AG04450 (cell line): ENCODE data around the gene DOCK6. TPM values are rescaled to one million over a fixed set of nuclear protein-coding genes. Genes with fewer than 3 reads are reported as not detected.

Experiments
- CTCF ChIA-PET: fragments of 300-600, 350-600 bp; formaldehyde crosslinking; extraction: SDS; loops from one replicate; lab custom pipeline; 2022; ENCODE audit warnings: antibody characterized with exemption, inconsistent platforms; lab: Charles Lee
- POLR2A ChIA-PET: fragments of 350-600 bp; formaldehyde crosslinking; extraction: SDS; loops from one replicate; lab custom pipeline; 2021; ENCODE audit warnings: antibody characterized with exemption, inconsistent platforms; lab: Yijun Ruan, JAX
- DNase-seq: peaks from one replicate; pipeline ENCODE4 v3.0.0-alpha.2; 2011; ENCODE audit warnings: low read depth, low spot score
- H3K27ac ChIP-seq: one replicate; pipeline ENCODE4 v1.5.1; 2012; ENCODE audit warnings: low read depth, low read length, control low read depth
- H3K27me3 ChIP-seq: one replicate; pipeline ENCODE4 v1.6.0; 2012; ENCODE audit warnings: low read length; ENCODE audit not compliant: control insufficient read depth, insufficient read depth
- H3K4me3 ChIP-seq: 2 replicates; pipeline ENCODE4 v1.5.1; 2011; ENCODE audit warnings: mild to moderate bottlenecking, low read depth, low read length, control low read depth
- H3K9me3 ChIP-seq: 2 replicates; pipeline ENCODE4 v1.5.1; 2012; ENCODE audit warnings: low read length; ENCODE audit not compliant: control insufficient read depth, insufficient read depth
- CTCF ChIP-seq: IDR thresholded peaks from 2 replicates; pipeline ENCODE4 v1.5.1; 2011; ENCODE audit warnings: low read depth, low read length, control low read depth, inconsistent platforms
- polyA plus RNA-seq: library from polyadenylated mRNA; depleted of rRNA; stranded (reverse); fragments of >200 nt; gene quantifications from 2 replicates; pipeline ENCODE4 v1.2.3, GENCODE V29; 2011

Gene DOCK6
- polyA plus RNA-seq, 1 experiment, result 8.9 TPM

DNA sequence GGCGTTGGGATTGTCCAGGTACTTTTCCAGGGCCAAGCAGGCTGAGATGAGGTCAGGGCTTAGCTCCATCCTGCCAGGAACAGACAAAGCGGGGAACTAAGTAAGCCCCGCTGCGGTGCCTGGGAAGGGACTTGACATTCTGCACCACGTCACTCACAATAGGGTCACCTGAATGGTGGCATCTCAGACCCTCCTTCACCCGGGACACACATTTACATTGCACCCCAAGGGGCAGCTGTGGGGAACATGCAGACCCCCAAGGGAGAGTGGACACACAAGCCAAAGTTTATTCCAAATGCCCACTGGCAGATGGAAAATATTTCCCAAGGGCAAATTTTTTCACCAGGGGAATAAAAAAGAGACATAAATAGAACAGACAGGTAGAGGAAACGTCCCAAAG lies 86.4 kb downstream of the DOCK6 start:
- no peak overlapping the region for H3K27ac ChIP-seq
- POLR2A ChIA-PET, result interaction anchor here (0.5 to 0.6 kb wide), 2 partner anchors 23 to 37 kb away, joined by 3 to 7 read pairs; no protein-coding TSS in a partner anchor
- no peak for TF ChIP-seq CTCF
- DNase-seq, result no peak
- CTCF ChIA-PET, result no interaction called here
- H3K9me3 ChIP-seq, result no peaks in the 10 kb centered on the region; the same call in 1 of the 2 replicates
- H3K4me3 ChIP-seq, result no peak overlapping the region
- no peaks in the 10 kb centered on the region for H3K27me3 ChIP-seq

DNA sequence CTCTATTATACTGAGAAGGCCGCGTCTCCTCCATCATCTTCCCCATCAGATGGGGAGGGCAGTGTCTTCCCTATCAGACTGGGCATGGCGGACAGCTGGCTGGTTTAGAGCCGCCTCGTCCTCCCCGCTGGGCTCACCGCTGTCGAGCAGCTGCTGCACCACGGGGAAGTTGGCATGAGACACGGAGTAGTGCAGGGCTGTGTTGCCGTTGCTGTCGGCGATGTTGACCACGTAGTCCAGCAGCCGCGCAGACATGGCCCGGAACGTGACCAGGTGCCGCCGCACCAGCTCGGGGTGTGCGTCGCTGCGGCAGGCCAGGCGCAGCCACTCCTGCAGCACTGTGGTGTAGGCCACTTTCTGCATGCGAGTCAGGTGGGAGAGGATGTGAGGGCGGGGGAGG lies 88.0 kb downstream of the DOCK6 start:
- no peak for DNase-seq
- CTCF ChIA-PET, result no interaction called here

GRCh38 chr19:11173516-11174155 lies 88.7 kb downstream of the DOCK6 start:
- TF ChIP-seq CTCF, result no peak
- Histone ChIP-seq H3K27ac (no peak overlapping the region), H3K27me3 (no peaks in the 10 kb centered on the region), H3K9me3 (no peaks in the 10 kb centered on the region; the same call in 1 of the 2 replicates), H3K4me3 (no peak overlapping the region)
- CTCF ChIA-PET, result no interaction called here
- POLR2A ChIA-PET, result interaction anchor here (0.9 kb wide), 1 partner anchor 22 kb away, joined by 9 read pairs; no protein-coding TSS in a partner anchor
- DNase-seq, result no peak

More for the DNA sequence above, 88.0 kb downstream of the DOCK6 start:
- Histone ChIP-seq H3K27me3 (no peaks in the 10 kb centered on the region), H3K27ac (no peak overlapping the region), H3K9me3 (no peaks in the 10 kb centered on the region; the same call in 1 of the 2 replicates), H3K4me3 (no peak overlapping the region)
- no peak for TF ChIP-seq CTCF
- POLR2A ChIA-PET, result interaction anchor here (0.9 kb wide), 1 partner anchor 23 kb away, joined by 9 read pairs; no protein-coding TSS in a partner anchor

DNA sequence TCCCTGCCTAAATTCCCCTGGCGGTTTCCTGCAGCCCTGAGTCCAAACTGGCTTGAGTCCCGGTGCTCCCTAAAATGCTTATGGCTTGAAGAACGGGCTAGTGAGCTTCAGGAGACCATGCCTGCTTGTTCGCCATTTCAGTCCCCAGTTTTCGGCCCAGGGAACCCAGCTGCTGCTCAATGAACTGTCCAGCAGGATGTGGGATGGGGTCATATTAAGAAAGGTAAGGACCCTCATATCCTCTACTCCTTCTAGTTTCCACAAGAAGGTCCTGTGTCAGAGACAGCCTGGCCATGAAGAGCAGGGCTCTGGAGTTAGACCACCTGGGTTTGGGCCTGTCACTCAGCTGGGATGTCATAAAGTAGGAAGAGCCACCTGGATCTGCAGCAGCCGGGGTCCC lies 89.7 kb downstream of the DOCK6 start:
- no peaks in the 10 kb centered on the region; the same call in 1 of the 2 replicates for H3K9me3 ChIP-seq
- DNase-seq, result no peak
- no peak for TF ChIP-seq CTCF
- no peak overlapping the region for H3K4me3 ChIP-seq
- ChIA-PET CTCF (interaction anchor here (1.1 kb wide), 1 partner anchor 16 kb away, joined by 3 read pairs; no protein-coding TSS in a partner anchor), POLR2A (no interaction called here)
- no peaks in the 10 kb centered on the region for H3K27me3 ChIP-seq
- H3K27ac ChIP-seq, result no peak overlapping the region

DNA sequence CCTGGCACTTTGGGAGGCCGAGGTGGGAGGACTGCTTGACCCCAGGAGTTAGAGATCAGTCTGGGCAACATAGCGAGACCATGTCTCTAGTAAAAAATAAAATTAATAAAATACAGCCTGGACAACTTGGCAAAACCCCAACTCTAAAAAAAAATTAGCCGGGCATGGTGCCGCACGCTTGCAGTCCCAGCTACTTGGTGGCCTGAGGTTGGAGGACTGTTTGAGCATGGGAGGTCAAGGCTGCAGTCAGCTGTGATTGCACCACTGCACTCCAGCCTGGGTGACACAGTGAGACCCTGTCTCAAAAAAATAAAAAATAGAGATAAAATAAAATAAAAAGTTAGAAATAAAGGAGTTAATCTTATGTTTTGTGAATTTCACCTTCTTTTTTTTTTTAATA lies 91.2 kb downstream of the DOCK6 start:
- ChIA-PET CTCF (no interaction called here), POLR2A (interaction anchor here (0.6 kb wide), 1 partner anchor 1510 kb away, joined by 4 read pairs; no protein-coding TSS in a partner anchor)
- no peak for DNase-seq
- H3K27me3 ChIP-seq, result no peaks in the 10 kb centered on the region
- TF ChIP-seq CTCF, result no peak
- H3K4me3 ChIP-seq, result no peak overlapping the region
- H3K9me3 ChIP-seq, result no peaks in the 10 kb centered on the region; the same call in 1 of the 2 replicates
- H3K27ac ChIP-seq, result no peak overlapping the region
